A673 (cell line): ENCODE results near the gene KCNH8. TPM values are rescaled to one million over a fixed set of nuclear protein-coding genes. Genes with fewer than 3 reads are reported as not detected.

Source experiments
- BruUV-seq: library from RNA; stranded (reverse); fragments of 400-500 nt; replicated peaks from 2 replicates; lab custom pipeline; 2021; lab: Mats Ljungman, UMichigan
- CTCF ChIA-PET: fragments of 300-600 bp; sonication (Branson Sonifier 250); formaldehyde crosslinking; loops from one replicate; lab custom pipeline; 2022; ENCODE audit warnings: antibody characterized with exemption; lab: Charles Lee
- POLR2A ChIA-PET: fragments of 300-600 bp; sonication (Branson Sonifier 250); formaldehyde crosslinking; loops from one replicate; lab custom pipeline; 2022; ENCODE audit warnings: antibody characterized with exemption; ENCODE audit not compliant: low non-redundant PET; lab: Charles Lee
- DNase-seq: peaks from one replicate; pipeline ENCODE4 v3.0.0-alpha.2; 2015; ENCODE audit warnings: low spot score
- H3K27ac ChIP-seq: fragments of 200-600 bp; sonication (generic); 2 replicates; pipeline ENCODE4 v1.5.1; 2016; ENCODE audit warnings: mixed run types, low read depth, mild to moderate bottlenecking, mixed read lengths, antibody characterized with exemption, low read length; ENCODE audit not compliant: poor library complexity, severe bottlenecking
- H3K27me3 ChIP-seq: fragments of 200-600 bp; sonication (generic); replicated peaks from 2 replicates; pipeline ENCODE4 v1.6.1; 2017; ENCODE audit warnings: mixed run types, low read depth, mild to moderate bottlenecking, mixed read lengths, antibody characterized with exemption, low read length; ENCODE audit not compliant: insufficient read depth, poor library complexity
- H3K36me3 ChIP-seq: fragments of 200-600 bp; sonication (generic); 2 replicates; pipeline ENCODE4 v1.6.1; 2016; ENCODE audit warnings: mixed run types, mild to moderate bottlenecking, mixed read lengths, antibody characterized with exemption, low read length; ENCODE audit not compliant: insufficient read depth, poor library complexity, severe bottlenecking
- H3K4me1 ChIP-seq: fragments of 200-600 bp; sonication (generic); 2 replicates; pipeline ENCODE4 v1.6.1; 2017; ENCODE audit warnings: mixed run types, mild to moderate bottlenecking, mixed read lengths, antibody characterized with exemption, low read length; ENCODE audit not compliant: insufficient read depth, poor library complexity, severe bottlenecking
- H3K4me3 ChIP-seq: fragments of 200-600 bp; sonication (generic); 2 replicates; pipeline ENCODE4 v1.5.1; 2016; ENCODE audit warnings: low read depth, mixed run types, mild to moderate bottlenecking, mixed read lengths, low read length; ENCODE audit not compliant: poor library complexity, severe bottlenecking
- H3K9me3 ChIP-seq: fragments of 200-600 bp; sonication (generic); 2 replicates; pipeline ENCODE4 v1.6.1; 2016; ENCODE audit warnings: mixed run types, low read depth, mild to moderate bottlenecking, mixed read lengths, antibody characterized with exemption, low read length; ENCODE audit not compliant: poor library complexity, severe bottlenecking
- CTCF ChIP-seq: fragments of 300-800, 200-600 bp; sonication (generic); conservative IDR thresholded peaks from 2 replicates; pipeline ENCODE4 v1.5.1; 2017; ENCODE audit warnings: low read depth, mild to moderate bottlenecking, antibody characterized with exemption, low read length, moderate library complexity, mixed read lengths
- EZH2 ChIP-seq: fragments of 200-600 bp; sonication (generic); IDR thresholded peaks from 2 replicates; pipeline ENCODE4 v1.6.1; 2017; ENCODE audit warnings: borderline replicate concordance, low read depth, mild to moderate bottlenecking, mixed read lengths, antibody characterized with exemption, low read length; ENCODE audit not compliant: poor library complexity, severe bottlenecking
- intact Hi-C: fragments of 100-400 bp; cut with micrococcal nuclease; formaldehyde crosslinking; loops from one replicate; pipeline ENCODE4 v1.10.0; 2022; ENCODE audit not compliant: unreplicated experiment
- total RNA-seq: library from RNA; stranded (reverse); gene quantifications from 2 replicates; pipeline ENCODE4 v1.2.3, GENCODE V29; 2021

Gene KCNH8
- total RNA-seq, 1 experiment from 2014 or later, result not detected

DNA sequence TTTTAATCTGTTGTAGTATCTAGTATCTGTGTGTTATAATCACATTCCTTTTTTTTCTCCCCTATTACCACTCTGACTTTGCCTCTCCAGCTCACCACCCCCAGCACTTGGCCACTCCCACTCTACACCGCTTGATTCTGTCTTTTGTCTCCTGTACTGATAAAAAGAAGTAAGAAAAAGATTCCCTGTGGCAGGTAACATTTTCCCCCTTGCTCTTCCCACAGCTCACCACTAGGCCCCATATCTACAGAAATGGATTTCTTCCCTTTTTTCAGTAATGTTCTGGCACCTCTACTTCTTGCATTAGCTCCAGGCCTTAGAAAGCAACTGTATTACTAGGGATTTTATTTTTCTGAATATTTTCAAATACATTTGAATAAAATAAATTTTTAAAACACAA is 25.6 kb downstream of the KCNH8 start:
- ChIA-PET POLR2A (no interaction called here), CTCF (no interaction called here)
- no peak for DNase-seq
- no peak overlapping the region for H3K27ac ChIP-seq
- H3K36me3 ChIP-seq, result no peaks in the 10 kb centered on the region
- no peak overlapping the region for H3K4me3 ChIP-seq
- intact Hi-C loops, result no loop called here
- no peak for TF ChIP-seq EZH2
- TF ChIP-seq CTCF, result no peak
- H3K4me1 ChIP-seq, result no peaks in the 10 kb centered on the region
- H3K27me3 ChIP-seq, result no peaks in the 10 kb centered on the region
- BruUV-seq, result no TSS peak
- H3K9me3 ChIP-seq, result no peaks in the 10 kb centered on the region

- Histone ChIP-seq H3K9me3 (no peaks in the 10 kb centered on the region), H3K27ac (no peak overlapping the region), H3K4me3 (no peak overlapping the region), H3K36me3 (no peaks in the 10 kb centered on the region), H3K27me3 (no peaks in the 10 kb centered on the region), H3K4me1 (no peaks in the 10 kb centered on the region)
- no peak for DNase-seq
- BruUV-seq, result no TSS peak
- no peak for TF ChIP-seq CTCF
- no peak for TF ChIP-seq EZH2
- ChIA-PET POLR2A (no interaction called here), CTCF (no interaction called here)
- intact Hi-C loops, result no loop called here
These were observed 35.3 kb downstream of the KCNH8 start for GRCh38 chr3:19183584-19183983.

GRCh38 chr3:19190126-19190525 is 41.8 kb downstream of the KCNH8 start:
- no peaks in the 10 kb centered on the region for H3K36me3 ChIP-seq
- intact Hi-C loops, result no loop called here
- H3K27ac ChIP-seq, result no peak overlapping the region
- ChIA-PET CTCF (no interaction called here), POLR2A (no interaction called here)
- no TSS peak for BruUV-seq
- no peaks in the 10 kb centered on the region for H3K27me3 ChIP-seq
- no peaks in the 10 kb centered on the region for H3K4me1 ChIP-seq
- H3K4me3 ChIP-seq, result no peak overlapping the region
- no peaks in the 10 kb centered on the region for H3K9me3 ChIP-seq
- TF ChIP-seq EZH2 (no peak), CTCF (no peak)
- DNase-seq, result no peak
